Neuronal stem cell (in vitro differentiated cells): ENCODE data around the gene ZNF148.

Experiments
- DNase-seq: peaks from one replicate; pipeline ENCODE4 v3.0.0-alpha.2; 2013; ENCODE audit warnings: low spot score
- H2AFZ ChIP-seq: one replicate; pipeline ENCODE4 v1.6.1; 2013; ENCODE audit warnings: mild to moderate bottlenecking, low read length, inconsistent platforms
- H2AK5ac ChIP-seq: 2 replicates; pipeline ENCODE4 v1.6.1; 2013; ENCODE audit warnings: low read depth, mild to moderate bottlenecking, inconsistent platforms, low read length, moderate library complexity, mixed read lengths
- H2BK120ac ChIP-seq: 2 replicates; pipeline ENCODE4 v1.6.1; 2013; ENCODE audit warnings: low read depth, mild to moderate bottlenecking, inconsistent platforms, low read length, moderate library complexity, mixed read lengths
- H2BK12ac ChIP-seq: one replicate; pipeline ENCODE4 v1.6.1; 2013; ENCODE audit warnings: low read length, inconsistent platforms
- H2BK15ac ChIP-seq: 2 replicates; pipeline ENCODE4 v1.6.1; 2013; ENCODE audit warnings: mild to moderate bottlenecking, low read length, inconsistent platforms, mixed read lengths
- H2BK5ac ChIP-seq: one replicate; pipeline ENCODE4 v1.6.1; 2013; ENCODE audit warnings: inconsistent platforms, mild to moderate bottlenecking, low read length, moderate library complexity
- H3K14ac ChIP-seq: one replicate; pipeline ENCODE4 v1.6.1; 2013; ENCODE audit warnings: low read length, inconsistent platforms
- H3K18ac ChIP-seq: 2 replicates; pipeline ENCODE4 v1.6.1; 2013; ENCODE audit warnings: low read length, inconsistent platforms
- H3K23ac ChIP-seq: 2 replicates; pipeline ENCODE4 v1.6.1; 2013; ENCODE audit warnings: low read depth, mild to moderate bottlenecking, mixed read lengths, low read length, inconsistent platforms; ENCODE audit not compliant: poor library complexity
- H3K27ac ChIP-seq: replicated peaks from 3 replicates; pipeline ENCODE4 v1.5.1; 2013; ENCODE audit warnings: low read length, inconsistent platforms
- H3K27me3 ChIP-seq, 3 experiments: 2 replicates each; pipeline ENCODE4 v1.6.1; 2013; ENCODE audit warnings: low read length in 3 of 3, mild to moderate bottlenecking in 2 of 3, inconsistent platforms in 1 of 3, low read depth in 1 of 3, mixed read lengths in 1 of 3, moderate library complexity in 1 of 3; ENCODE audit not compliant: control insufficient read depth in 3 of 3, insufficient read depth in 3 of 3
- H3K36me3 ChIP-seq, 2 donors: replicated peaks in 1 of 2; 2 replicates each; pipeline ENCODE4 v1.6.1; 2013; ENCODE audit warnings: low read length in 2 of 2; ENCODE audit not compliant: control insufficient read depth in 2 of 2, insufficient read depth in 2 of 2
- H3K4ac ChIP-seq: 2 replicates; pipeline ENCODE4 v1.6.1; 2013; ENCODE audit warnings: inconsistent platforms, mild to moderate bottlenecking, low read length, moderate library complexity
- H3K4me1 ChIP-seq, 2 donors: 1 replicate in 1 of 2; 2 replicates in 1 of 2; pipeline ENCODE4 v1.6.1; 2013; ENCODE audit warnings: low read length in 2 of 2, low read depth in 1 of 2; ENCODE audit not compliant: control insufficient read depth in 2 of 2, insufficient read depth in 1 of 2
- H3K4me2 ChIP-seq: one replicate; pipeline ENCODE4 v1.6.1; 2013; ENCODE audit warnings: mild to moderate bottlenecking, low read length, inconsistent platforms; ENCODE audit not compliant: insufficient read depth, poor library complexity, severe bottlenecking
- H3K4me3 ChIP-seq, 2 donors: 2 replicates each; pipeline ENCODE4 v1.5.1; 2013; ENCODE audit warnings: low read length in 2 of 2, mild to moderate bottlenecking in 2 of 2, inconsistent platforms in 1 of 2, moderate library complexity in 1 of 2
- H3K79me1 ChIP-seq: one replicate; pipeline ENCODE4 v1.6.1; 2013; ENCODE audit warnings: low read depth, mild to moderate bottlenecking, inconsistent platforms, low read length, moderate library complexity
- H3K9ac ChIP-seq: one replicate; pipeline ENCODE4 v1.6.1; 2013; ENCODE audit warnings: mild to moderate bottlenecking, low read depth, low read length, inconsistent platforms; ENCODE audit not compliant: poor library complexity
- H3K9me3 ChIP-seq, 2 donors: replicated peaks in 1 of 2; 2 replicates each; pipeline versions ENCODE3 to v1.6.1; 2013; ENCODE audit warnings: low read length in 2 of 2, mild to moderate bottlenecking in 2 of 2, inconsistent platforms in 1 of 2, low read depth in 1 of 2, mixed read lengths in 1 of 2, moderate library complexity in 1 of 2; ENCODE audit not compliant: control insufficient read depth in 2 of 2, insufficient read depth in 1 of 2
- H4K8ac ChIP-seq: one replicate; pipeline ENCODE4 v1.6.1; 2013; ENCODE audit warnings: low read depth, mild to moderate bottlenecking, inconsistent platforms, low read length, moderate library complexity
- H4K91ac ChIP-seq: one replicate; pipeline ENCODE4 v1.6.1; 2013; ENCODE audit warnings: low read length, low read depth, mild to moderate bottlenecking, inconsistent platforms; ENCODE audit not compliant: poor library complexity
- WGBS, 2 donors: extraction: QIAGEN DNeasy Blood & Tissue Kit; methylation state at CpG; one replicate each; pipeline ENCODE4 v1.1.7; 2013; ENCODE audit warnings: missing lambda C conversion rate in 2 of 2, mixed read lengths in 1 of 2; ENCODE audit not compliant: insufficient read length in 2 of 2, insufficient replicate concordance in 1 of 2; ENCODE audit errors: extremely low coverage in 2 of 2; 5-methylcytosine and 5-hydroxymethylcytosine counted together

Gene ZNF148

DNA sequence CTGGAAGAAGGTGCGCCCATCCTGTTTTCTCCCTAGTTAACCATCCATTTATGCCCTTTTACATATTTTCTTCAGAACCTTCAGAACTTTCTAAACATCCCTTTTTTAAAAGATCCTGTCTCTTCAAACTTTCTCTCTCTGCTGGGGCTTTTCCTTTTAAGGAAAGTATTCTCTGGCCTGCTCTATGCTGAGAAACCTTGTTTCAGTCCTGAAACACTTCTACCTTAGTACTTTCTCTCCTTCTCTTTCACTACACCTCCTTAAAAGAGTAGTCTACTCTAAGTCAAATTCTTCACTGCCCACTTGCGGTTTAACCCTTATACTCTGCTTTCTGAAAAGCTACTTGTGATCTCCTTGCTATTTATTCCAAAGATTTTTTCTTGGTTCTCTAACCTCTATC, 97.0 kb downstream of the ZNF148 start:
- peaks cover 0 to 56% of the 10 kb centered on the region in 2 donors for H3K36me3 ChIP-seq
- no peak overlapping the region for H3K4me2 ChIP-seq
- H2BK12ac ChIP-seq = no peak overlapping the region
- no peak overlapping the region for H3K4me3 ChIP-seq
- no peak overlapping the region for H3K18ac ChIP-seq
- H3K14ac ChIP-seq = no peak overlapping the region
- H2AK5ac ChIP-seq = no peak overlapping the region
- no CpG with 5 or more reads among the region's 2 CpGs for WGBS, 2 donors
- no peaks in the 10 kb centered on the region for H3K79me1 ChIP-seq
- no peaks in the 10 kb centered on the region for H3K4me1 ChIP-seq
- DNase-seq = no peak
- no peak overlapping the region for H4K91ac ChIP-seq
- H2BK5ac ChIP-seq = no peak overlapping the region
- no peak overlapping the region for H2AFZ ChIP-seq
- H3K4ac ChIP-seq = no peak overlapping the region
- H3K27me3 ChIP-seq = no peaks in the 10 kb centered on the region
- H3K27ac ChIP-seq = no peak overlapping the region
- no peak overlapping the region for H4K8ac ChIP-seq
- H2BK120ac ChIP-seq = no peak overlapping the region
- no peak overlapping the region for H3K23ac ChIP-seq
- H3K9me3 ChIP-seq = peaks cover 0 to 7% of the 10 kb centered on the region in 2 donors
- H2BK15ac ChIP-seq = no peak overlapping the region
- no peak overlapping the region for H3K9ac ChIP-seq

DNA sequence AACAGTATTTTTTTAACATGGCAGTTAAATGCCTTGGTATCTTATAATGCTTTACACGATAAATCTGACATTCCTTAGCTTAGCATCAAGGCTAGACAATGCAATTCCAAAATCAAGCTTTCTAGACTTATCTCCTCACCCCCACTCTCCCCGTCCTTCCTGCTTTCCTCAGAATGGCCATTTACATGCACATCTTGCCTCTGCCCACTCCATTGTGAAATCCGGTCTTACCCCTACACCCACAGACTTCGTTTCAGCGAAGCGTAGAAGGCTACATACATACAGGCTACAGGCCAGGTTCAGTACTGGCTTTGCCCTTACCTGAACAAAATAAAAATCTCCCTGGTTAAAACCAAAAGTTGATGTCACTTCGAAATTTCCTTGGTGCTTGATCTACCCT, 104.0 kb downstream of the ZNF148 start:
- H3K27ac ChIP-seq = no peak overlapping the region
- H3K4ac ChIP-seq = no peak overlapping the region
- H3K14ac ChIP-seq = no peak overlapping the region
- H2AK5ac ChIP-seq = no peak overlapping the region
- H3K23ac ChIP-seq = no peak overlapping the region
- no peak overlapping the region for H3K18ac ChIP-seq
- no CpG with 5 or more reads among the region's 7 CpGs for WGBS, 2 donors
- no peak overlapping the region for H2BK5ac ChIP-seq
- H3K9me3 ChIP-seq = peaks cover 0 to 25% of the 10 kb centered on the region in 2 donors
- no peak for DNase-seq
- H2AFZ ChIP-seq = no peak overlapping the region
- no peak overlapping the region for H4K8ac ChIP-seq
- H2BK15ac ChIP-seq = no peak overlapping the region
- no peak overlapping the region for H2BK12ac ChIP-seq
- H3K36me3 ChIP-seq = peaks cover 2 to 51% of the 10 kb centered on the region in 2 donors
- H3K4me2 ChIP-seq = no peak overlapping the region
- H3K4me1 ChIP-seq = peaks cover 0 to 1% of the 10 kb centered on the region in 2 donors
- H4K91ac ChIP-seq = no peak overlapping the region
- no peak overlapping the region for H3K9ac ChIP-seq
- H3K79me1 ChIP-seq = peaks cover 1% of the 10 kb centered on the region
- H3K4me3 ChIP-seq = no peak overlapping the region
- H2BK120ac ChIP-seq = no peak overlapping the region
- no peaks in the 10 kb centered on the region for H3K27me3 ChIP-seq

DNA sequence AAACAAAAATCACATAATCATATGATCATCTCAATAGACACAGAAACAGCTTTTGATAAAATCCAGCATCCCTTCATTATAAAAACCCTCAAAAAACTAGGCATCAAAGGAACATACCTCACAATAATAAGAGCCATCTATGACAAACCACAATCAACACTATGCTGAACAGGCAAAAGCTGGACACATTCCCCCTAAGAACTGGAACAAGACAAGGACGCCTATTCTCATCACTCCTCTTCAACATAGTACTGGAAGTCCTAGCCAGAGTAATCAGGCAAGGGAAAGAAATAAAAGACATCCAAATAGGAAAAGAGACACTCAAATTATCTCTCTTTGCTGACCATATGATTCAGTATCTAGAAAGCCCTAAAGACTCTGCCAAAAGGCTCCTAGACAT, 107.7 kb downstream of the ZNF148 start:
- peaks cover 1% of the 10 kb centered on the region for H3K79me1 ChIP-seq
- no peak overlapping the region for H2AFZ ChIP-seq
- DNase-seq = no peak
- H2BK120ac ChIP-seq = no peak overlapping the region
- no peak overlapping the region for H2BK12ac ChIP-seq
- H3K23ac ChIP-seq = no peak overlapping the region
- no peak overlapping the region for H2BK5ac ChIP-seq
- no CpG with 5 or more reads among the region's 1 CpG for WGBS, 2 donors
- no peak overlapping the region for H2AK5ac ChIP-seq
- H3K9me3 ChIP-seq = peaks cover 0 to 25% of the 10 kb centered on the region in 2 donors
- H4K8ac ChIP-seq = no peak overlapping the region
- peaks cover 0 to 3% of the 10 kb centered on the region in 2 donors for H3K4me1 ChIP-seq
- H3K27ac ChIP-seq = no peak overlapping the region
- no peak overlapping the region for H3K14ac ChIP-seq
- no peak overlapping the region for H3K9ac ChIP-seq
- no peaks in the 10 kb centered on the region for H3K27me3 ChIP-seq
- no peak overlapping the region for H4K91ac ChIP-seq
- H2BK15ac ChIP-seq = no peak overlapping the region
- no peak overlapping the region for H3K4ac ChIP-seq
- H3K18ac ChIP-seq = no peak overlapping the region
- peaks cover 2 to 35% of the 10 kb centered on the region in 2 donors for H3K36me3 ChIP-seq
- no peak overlapping the region for H3K4me2 ChIP-seq
- no peak overlapping the region for H3K4me3 ChIP-seq

- Histone ChIP-seq H3K4me3 (no peak overlapping the region), H3K18ac (no peak overlapping the region), H4K8ac (no peak overlapping the region), H3K9me3 (peaks cover 0 to 25% of the 10 kb centered on the region in 2 donors), H3K79me1 (peaks cover 1% of the 10 kb centered on the region), H4K91ac (no peak overlapping the region), H2AK5ac (no peak overlapping the region), H3K23ac (no peak overlapping the region), H3K36me3 (peaks cover 2 to 31% of the 10 kb centered on the region in 2 donors), H3K4ac (no peak overlapping the region), H2BK15ac (no peak overlapping the region), H3K14ac (no peak overlapping the region), H2BK120ac (no peak overlapping the region), H2BK5ac (no peak overlapping the region), H3K27ac (no peak overlapping the region), H3K4me2 (no peak overlapping the region), H3K4me1 (peaks cover 0 to 3% of the 10 kb centered on the region in 2 donors), H3K27me3 (no peaks in the 10 kb centered on the region), H2BK12ac (no peak overlapping the region), H2AFZ (no peak overlapping the region), H3K9ac (no peak overlapping the region)
- no CpG with 5 or more reads among the region's 3 CpGs for WGBS, 2 donors
- DNase-seq = no peak
Measured at GRCh38 chr3:125266971-125267370, 108.2 kb downstream of the ZNF148 start.
